HL-60 (cell line): ENCODE measurements around the gene DENND5A.
"Not testable (repeated sequence)": the region's sequence is repeated elsewhere in the genome, so short reads cannot be mapped to it uniquely, and the experiment has no call there.

Source experiments
- DNase-seq, 2 experiments: peaks; one replicate each; pipeline ENCODE4 v3.0.0-alpha.2; 2010 to 2020; ENCODE audit warnings: low read depth in 1 of 2, low spot score in 1 of 2
- H3K27ac ChIP-seq: fragments of 250-450 bp; sonication (Bioruptor Pico); replicated peaks from 2 replicates; pipeline ENCODE4 v1.5.1; 2020; ENCODE audit warnings: mild to moderate bottlenecking, moderate library complexity
- H3K27me3 ChIP-seq: fragments of 250-450 bp; sonication (Bioruptor Pico); 2 replicates; pipeline ENCODE4 v1.5.1; 2021; ENCODE audit warnings: mild to moderate bottlenecking, moderate library complexity; ENCODE audit not compliant: insufficient read depth, poor library complexity, severe bottlenecking
- H3K4me3 ChIP-seq: replicated peaks from 2 replicates; pipeline ENCODE4 v1.5.1; 2011; ENCODE audit warnings: mild to moderate bottlenecking, control low read depth, low read length; ENCODE audit not compliant: insufficient read depth
- GABPA ChIP-seq: IDR thresholded peaks from 2 replicates; pipeline ENCODE4 v1.6.1; 2012; ENCODE audit warnings: low read depth
- POLR2AphosphoS5 ChIP-seq: IDR thresholded peaks from 2 replicates; pipeline ENCODE4 v1.6.1; 2012; ENCODE audit warnings: low read depth
- SPI1 ChIP-seq: IDR thresholded peaks from 2 replicates; pipeline ENCODE4 v1.6.1; 2012; ENCODE audit warnings: low read depth, mild to moderate bottlenecking, borderline replicate concordance
- TF ChIP-seq, protein P1 (sequence below): IDR thresholded peaks from 2 replicates; pipeline ENCODE4 v1.6.1; 2012; ENCODE audit warnings: low read depth; ENCODE audit not compliant: insufficient replicate concordance
- TF ChIP-seq, protein P2 (sequence below): IDR thresholded peaks from one replicate; pipeline ENCODE4 v1.5.1; 2011; ENCODE audit warnings: low read length, control low read depth, inconsistent platforms; ENCODE audit not compliant: insufficient read depth

Gene DENND5A

GRCh38 chr11:9169595-9170295 lies 95.4 kb downstream of the DENND5A start:
- H3K4me3 ChIP-seq, result no peak overlapping the region
- H3K27ac ChIP-seq, result no peak overlapping the region
- DNase-seq, result no peak
- H3K27me3 ChIP-seq, result no peaks in the 10 kb centered on the region
- TF ChIP-seq, protein P1, sequence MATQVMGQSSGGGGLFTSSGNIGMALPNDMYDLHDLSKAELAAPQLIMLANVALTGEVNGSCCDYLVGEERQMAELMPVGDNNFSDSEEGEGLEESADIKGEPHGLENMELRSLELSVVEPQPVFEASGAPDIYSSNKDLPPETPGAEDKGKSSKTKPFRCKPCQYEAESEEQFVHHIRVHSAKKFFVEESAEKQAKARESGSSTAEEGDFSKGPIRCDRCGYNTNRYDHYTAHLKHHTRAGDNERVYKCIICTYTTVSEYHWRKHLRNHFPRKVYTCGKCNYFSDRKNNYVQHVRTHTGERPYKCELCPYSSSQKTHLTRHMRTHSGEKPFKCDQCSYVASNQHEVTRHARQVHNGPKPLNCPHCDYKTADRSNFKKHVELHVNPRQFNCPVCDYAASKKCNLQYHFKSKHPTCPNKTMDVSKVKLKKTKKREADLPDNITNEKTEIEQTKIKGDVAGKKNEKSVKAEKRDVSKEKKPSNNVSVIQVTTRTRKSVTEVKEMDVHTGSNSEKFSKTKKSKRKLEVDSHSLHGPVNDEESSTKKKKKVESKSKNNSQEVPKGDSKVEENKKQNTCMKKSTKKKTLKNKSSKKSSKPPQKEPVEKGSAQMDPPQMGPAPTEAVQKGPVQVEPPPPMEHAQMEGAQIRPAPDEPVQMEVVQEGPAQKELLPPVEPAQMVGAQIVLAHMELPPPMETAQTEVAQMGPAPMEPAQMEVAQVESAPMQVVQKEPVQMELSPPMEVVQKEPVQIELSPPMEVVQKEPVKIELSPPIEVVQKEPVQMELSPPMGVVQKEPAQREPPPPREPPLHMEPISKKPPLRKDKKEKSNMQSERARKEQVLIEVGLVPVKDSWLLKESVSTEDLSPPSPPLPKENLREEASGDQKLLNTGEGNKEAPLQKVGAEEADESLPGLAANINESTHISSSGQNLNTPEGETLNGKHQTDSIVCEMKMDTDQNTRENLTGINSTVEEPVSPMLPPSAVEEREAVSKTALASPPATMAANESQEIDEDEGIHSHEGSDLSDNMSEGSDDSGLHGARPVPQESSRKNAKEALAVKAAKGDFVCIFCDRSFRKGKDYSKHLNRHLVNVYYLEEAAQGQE, result no peak
- TF ChIP-seq SPI1, result no peak
- TF ChIP-seq, protein P2, sequence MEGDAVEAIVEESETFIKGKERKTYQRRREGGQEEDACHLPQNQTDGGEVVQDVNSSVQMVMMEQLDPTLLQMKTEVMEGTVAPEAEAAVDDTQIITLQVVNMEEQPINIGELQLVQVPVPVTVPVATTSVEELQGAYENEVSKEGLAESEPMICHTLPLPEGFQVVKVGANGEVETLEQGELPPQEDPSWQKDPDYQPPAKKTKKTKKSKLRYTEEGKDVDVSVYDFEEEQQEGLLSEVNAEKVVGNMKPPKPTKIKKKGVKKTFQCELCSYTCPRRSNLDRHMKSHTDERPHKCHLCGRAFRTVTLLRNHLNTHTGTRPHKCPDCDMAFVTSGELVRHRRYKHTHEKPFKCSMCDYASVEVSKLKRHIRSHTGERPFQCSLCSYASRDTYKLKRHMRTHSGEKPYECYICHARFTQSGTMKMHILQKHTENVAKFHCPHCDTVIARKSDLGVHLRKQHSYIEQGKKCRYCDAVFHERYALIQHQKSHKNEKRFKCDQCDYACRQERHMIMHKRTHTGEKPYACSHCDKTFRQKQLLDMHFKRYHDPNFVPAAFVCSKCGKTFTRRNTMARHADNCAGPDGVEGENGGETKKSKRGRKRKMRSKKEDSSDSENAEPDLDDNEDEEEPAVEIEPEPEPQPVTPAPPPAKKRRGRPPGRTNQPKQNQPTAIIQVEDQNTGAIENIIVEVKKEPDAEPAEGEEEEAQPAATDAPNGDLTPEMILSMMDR, result no peak
- TF ChIP-seq POLR2AphosphoS5, result no peak
- TF ChIP-seq GABPA, result no peak

DNA sequence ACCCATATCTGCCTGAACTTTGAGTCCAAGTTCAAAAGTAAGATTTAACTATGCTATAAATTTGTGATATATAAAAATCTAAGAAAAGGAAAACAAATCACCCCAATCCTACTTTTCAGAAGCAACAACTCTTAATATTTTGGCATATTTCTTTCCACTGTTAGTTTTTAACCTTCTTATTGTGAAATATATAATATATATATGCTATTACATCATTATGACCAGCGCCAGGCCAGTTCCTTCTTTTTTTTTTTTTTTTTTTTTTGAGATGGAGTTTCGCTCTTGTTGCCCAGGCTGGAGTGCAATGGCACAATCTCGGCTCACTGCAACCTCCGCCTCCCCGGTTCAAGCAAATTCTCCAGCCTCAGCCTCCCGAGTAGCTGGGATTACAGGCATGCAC lies 103.2 kb downstream of the DENND5A start:
- H3K27ac ChIP-seq, H3K4me3 ChIP-seq, H3K27me3 ChIP-seq: not testable (repeated sequence)
- TF ChIP-seq SPI1, result peak; percentile 39; the same call in 1 of the 2 replicates
- peak; percentile 14 to 37 for DNase-seq

GRCh38 chr11:9160166-9160565 lies 105.0 kb downstream of the DENND5A start:
- H3K27ac ChIP-seq, result 0 out of 2 replicates have a peak overlapping the region, but pooled peaks have one; percentile 36
- no peaks in the 10 kb centered on the region for H3K27me3 ChIP-seq
- TF ChIP-seq SPI1 (no peak), GABPA (no peak), POLR2AphosphoS5 (no peak)
- TF ChIP-seq, protein P1, result no peak
- TF ChIP-seq, protein P2, result no peak
- H3K4me3 ChIP-seq, result no peak overlapping the region
- DNase-seq, result peak in 1 of 2 experiments; percentile 42

DNA sequence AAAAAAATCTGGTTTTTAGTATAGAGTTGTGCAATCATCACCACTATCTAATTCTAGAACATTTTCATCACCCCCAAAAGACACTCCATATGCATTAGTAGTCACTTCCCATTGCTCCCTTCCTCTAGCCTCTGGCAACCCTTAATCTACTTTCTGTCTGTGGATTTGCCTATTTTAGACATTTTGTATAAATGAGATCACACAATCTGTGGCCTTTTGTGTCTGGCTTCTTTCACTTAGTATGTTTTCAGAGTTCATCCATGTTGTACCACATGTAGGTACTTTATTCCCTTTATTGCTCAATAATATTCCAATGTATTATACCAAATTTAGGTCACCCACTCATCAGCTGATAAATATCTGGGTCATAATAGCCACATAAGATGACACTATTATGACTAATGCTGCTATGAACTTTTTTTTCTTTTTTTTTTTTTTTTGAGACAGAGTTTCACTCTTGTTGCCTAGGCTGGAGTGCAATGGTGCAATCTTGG lies 106.2 kb downstream of the DENND5A start:
- DNase-seq, result peak in 1 of 2 experiments; percentile 18
- H3K4me3 ChIP-seq, result no peak overlapping the region
- no peak overlapping the region for H3K27ac ChIP-seq
- TF ChIP-seq, protein P1, result no peak
- no peak for TF ChIP-seq GABPA
- no peak for TF ChIP-seq SPI1
- TF ChIP-seq, protein P2, result no peak
- TF ChIP-seq POLR2AphosphoS5, result no peak
- no peaks in the 10 kb centered on the region for H3K27me3 ChIP-seq
